ENCODE results near the gene ESRRG. TPM values are rescaled to one million over a fixed set of nuclear protein-coding genes. Genes with fewer than 3 reads are reported as not detected.

ESRRG gene
- total and polyA plus RNA-seq, 2 of the 8 experiments (the other 6 are each of a cell fraction or from before 2014, with no cell fraction given) = 0.59 to 1.4 TPM

- TF ChIP-seq SUZ12 (IDR thresholded peaks at IDR 0.05; ENCODE audit: low read length) (no peak), KDM4A (IDR thresholded peaks at IDR 0.05; ENCODE audit: low read depth, low read length, severe bottlenecking) (no peak), POLR2A (IDR thresholded peaks at IDR 0.05; ENCODE audit: control extremely low read depth in 1 of 2, low read depth in 2 of 2, low read length in 2 of 2) (no peak), RBBP5 (IDR thresholded peaks at IDR 0.05; ENCODE audit: borderline replicate concordance, low read depth, low read length) (no peak)
Measured at GRCh38 chr1:216653001-216653400, 70.2 kb downstream of the ESRRG start (continued).

Data from H1 (cell line).